ENCODE data around the gene FHL2. TPM values are rescaled to one million over a fixed set of nuclear protein-coding genes. Genes with fewer than 3 reads are reported as not detected.
A peak's percentile ranks its signal among the peaks of the same experiment; 100 is the strongest.

The FHL2 gene
- total RNA-seq, 1 donor from 2014 or later, result 1,619 TPM

- ATAC-seq, result no peak
- intact Hi-C loops (cut with DNase I), result no loop called here
Measured at GRCh38 chr2:105368759-105369408, 30.0 kb downstream of the FHL2 start.

GRCh38 chr2:105365206-105365605, 33.6 kb downstream of the FHL2 start:
- intact Hi-C loops (cut with DNase I), result no loop called here
- no peak for ATAC-seq

More at GRCh38 chr2:105368759-105369408, 30.0 kb downstream of the FHL2 start:
- DNase-seq (ENCODE audit: missing footprints), result no peak

GRCh38 chr2:105364436-105365139, 34.3 kb downstream of the FHL2 start:
- DNase-seq (ENCODE audit: missing footprints), result no peak
- no peak for ATAC-seq
- intact Hi-C loops (cut with DNase I), result no loop called here

More at GRCh38 chr2:105365206-105365605, 33.6 kb downstream of the FHL2 start:
- DNase-seq (ENCODE audit: missing footprints), result no peak

GRCh38 chr2:105362862-105363591, 35.8 kb downstream of the FHL2 start:
- intact Hi-C loops (cut with DNase I), result no loop called here
- ATAC-seq (no peak), DNase-seq (ENCODE audit: missing footprints) (no peak)

- ATAC-seq (no peak), DNase-seq (ENCODE audit: missing footprints) (no peak)
- intact Hi-C loops (cut with DNase I), result no loop called here
Measured at GRCh38 chr2:105361102-105361889, 37.6 kb downstream of the FHL2 start.

- ATAC-seq (peak; percentile 24), DNase-seq (ENCODE audit: missing footprints) (no peak)
- intact Hi-C loops (cut with DNase I), result no loop called here
Measured at GRCh38 chr2:105358593-105358992, 40.3 kb downstream of the FHL2 start.

GRCh38 chr2:105357122-105357521, 41.7 kb downstream of the FHL2 start:
- no peak for DNase-seq (ENCODE audit: missing footprints)
- intact Hi-C loops (cut with DNase I), result no loop called here

GRCh38 chr2:105344704-105345345, 54.0 kb downstream of the FHL2 start:
- DNase-seq (ENCODE audit: missing footprints) (no peak), ATAC-seq (no peak)
- intact Hi-C loops (cut with DNase I), result loop anchor here (2.0 kb wide), 2 partner anchors 176 to 200 kb away; no protein-coding TSS in a partner anchor

More at GRCh38 chr2:105357122-105357521, 41.7 kb downstream of the FHL2 start:
- peak; percentile 1 for ATAC-seq

GRCh38 chr2:105339414-105339813, 59.4 kb downstream of the FHL2 start:
- intact Hi-C loops (cut with DNase I), result no loop called here
- ATAC-seq (no peak), DNase-seq (ENCODE audit: missing footprints) (no peak)

- intact Hi-C loops (cut with DNase I), result no loop called here
- DNase-seq (ENCODE audit: missing footprints), result no peak
- ATAC-seq, result no peak
Measured at GRCh38 chr2:105338020-105338385, 60.8 kb downstream of the FHL2 start.

GRCh38 chr2:105337122-105338019, 61.5 kb downstream of the FHL2 start, which contains the start of gene C2orf49:
Gene C2orf49 (plus strand): TSS chr2:105337540. CDS start chr2:105337588, 48 bp downstream.
- intact Hi-C loops (cut with DNase I), result no loop called here
- ATAC-seq, result peak; percentile 92

GRCh38 chr2:105336786-105337121, 62.1 kb downstream of the FHL2 start:
- ATAC-seq, result no peak
- intact Hi-C loops (cut with DNase I), result no loop called here
- DNase-seq (ENCODE audit: missing footprints), result no peak

More at GRCh38 chr2:105337122-105338019, 61.5 kb downstream of the FHL2 start, which contains the start of gene C2orf49:
- DNase-seq (ENCODE audit: missing footprints), result peak; percentile 93

GRCh38 chr2:105335469-105335868, 63.4 kb downstream of the FHL2 start:
- DNase-seq (ENCODE audit: missing footprints) (no peak), ATAC-seq (no peak)
- intact Hi-C loops (cut with DNase I), result no loop called here

- no peak for ATAC-seq
- intact Hi-C loops (cut with DNase I), result no loop called here
Measured at GRCh38 chr2:105334211-105334610, 64.6 kb downstream of the FHL2 start.

GRCh38 chr2:105330681-105331375, 68.0 kb downstream of the FHL2 start:
- no peak for DNase-seq (ENCODE audit: missing footprints)
- intact Hi-C loops (cut with DNase I), result no loop called here
- no peak for ATAC-seq

More at GRCh38 chr2:105334211-105334610, 64.6 kb downstream of the FHL2 start:
- DNase-seq (ENCODE audit: missing footprints), result no peak

- DNase-seq (ENCODE audit: missing footprints), result peak; percentile 81
- intact Hi-C loops (cut with DNase I), result no loop called here
- peak; percentile 87 for ATAC-seq
Measured at GRCh38 chr2:105329561-105330495, 69.0 kb downstream of the FHL2 start, which contains the start of gene TGFBRAP1. Gene TGFBRAP1 (minus strand): TSS chr2:105329735. CDS start chr2:105308301, 21,434 bp downstream.

All from Right ventricle myocardium inferior (tissue), 1 donor.